Liver (tissue), 9 donors: Measurements from ENCODE around the gene TERB1. TPM values are rescaled to one million over a fixed set of nuclear protein-coding genes. Genes with fewer than 3 reads are reported as not detected.

Experiments
- DNase-seq: peaks from one replicate; pipeline ENCODE4 v3.0.0-alpha.2; 2017; ENCODE audit warnings: low spot score
- H3K27ac ChIP-seq, 2 donors: one replicate each; pipeline ENCODE4 v1.7.0; 2013; ENCODE audit warnings: inconsistent platforms in 2 of 2, low read length in 2 of 2, control low read depth in 1 of 2, low read depth in 1 of 2, mild to moderate bottlenecking in 1 of 2
- H3K27me3 ChIP-seq, 4 donors: one replicate each; pipeline versions ENCODE4 v1.6.1 to v1.7.0; 2013; ENCODE audit warnings: low read length in 3 of 4, inconsistent platforms in 1 of 4, mild to moderate bottlenecking in 1 of 4, moderate library complexity in 1 of 4; ENCODE audit not compliant: control insufficient read depth in 4 of 4, insufficient read depth in 4 of 4
- H3K36me3 ChIP-seq, 4 donors: one replicate each; pipeline versions ENCODE4 v1.6.1 to v1.7.0; 2013; ENCODE audit warnings: low read length in 3 of 4, mild to moderate bottlenecking in 3 of 4, low read depth in 1 of 4, moderate library complexity in 1 of 4; ENCODE audit not compliant: control insufficient read depth in 4 of 4, insufficient read depth in 3 of 4
- H3K4me1 ChIP-seq, 4 donors: one replicate each; pipeline versions ENCODE4 v1.6.1 to v1.7.0; 2013; ENCODE audit warnings: low read length in 3 of 4, mild to moderate bottlenecking in 3 of 4, moderate library complexity in 1 of 4; ENCODE audit not compliant: control insufficient read depth in 4 of 4, insufficient read depth in 4 of 4
- H3K4me3 ChIP-seq, 3 donors: one replicate each; pipeline versions ENCODE4 v1.6.1 to v1.7.0; 2013; ENCODE audit warnings: low read length in 3 of 3, control low read depth in 1 of 3, low read depth in 1 of 3, mild to moderate bottlenecking in 1 of 3
- H3K9ac ChIP-seq, 2 donors: one replicate each; pipeline ENCODE4 v1.7.0; 2013; ENCODE audit warnings: low read length in 2 of 2, mild to moderate bottlenecking in 2 of 2, moderate library complexity in 2 of 2, control low read depth in 1 of 2, low read depth in 1 of 2
- H3K9me3 ChIP-seq, 4 donors: one replicate each; pipeline versions ENCODE4 v1.6.1 to v1.7.0; 2013; ENCODE audit warnings: low read length in 3 of 4; ENCODE audit not compliant: control insufficient read depth in 4 of 4
- EGR1 ChIP-seq, 2 donors: IDR thresholded peaks; 2 replicates each; pipeline ENCODE4 v1.6.1; 2016 to 2018; ENCODE audit warnings: antibody characterized with exemption in 2 of 2, low read depth in 2 of 2
- FOXA1 ChIP-seq: IDR thresholded peaks from 2 replicates; pipeline ENCODE4 v1.6.1; 2016; ENCODE audit warnings: antibody characterized with exemption
- FOXA2 ChIP-seq: IDR thresholded peaks from 2 replicates; pipeline ENCODE4 v1.6.1; 2016; ENCODE audit warnings: antibody characterized with exemption
- GABPA ChIP-seq, 2 donors: IDR thresholded peaks in 1 of 2; conservative IDR thresholded peaks in 1 of 2; 2 replicates each; pipeline ENCODE4 v1.6.1; 2016; ENCODE audit warnings: antibody characterized with exemption in 2 of 2, mild to moderate bottlenecking in 1 of 2, moderate library complexity in 1 of 2
- HNF4A ChIP-seq, 2 donors: conservative IDR thresholded peaks; 2 replicates each; pipeline ENCODE4 v1.6.1; 2016; ENCODE audit warnings: antibody characterized with exemption in 2 of 2, mild to moderate bottlenecking in 2 of 2
- HNF4G ChIP-seq: IDR thresholded peaks from 2 replicates; pipeline ENCODE4 v1.6.1; 2016; ENCODE audit warnings: antibody characterized with exemption
- JUND ChIP-seq, 2 donors: IDR thresholded peaks; 2 replicates each; pipeline ENCODE4 v1.6.1; 2016; ENCODE audit warnings: antibody characterized with exemption in 2 of 2
- NR2F2 ChIP-seq: IDR thresholded peaks from 2 replicates; pipeline ENCODE4 v1.6.1; 2016; ENCODE audit warnings: antibody characterized with exemption
- RAD21 ChIP-seq, 2 donors: IDR thresholded peaks; 2 replicates each; pipeline ENCODE4 v1.6.1; 2016; ENCODE audit warnings: antibody characterized with exemption in 2 of 2, mild to moderate bottlenecking in 2 of 2
- RXRA ChIP-seq, 2 donors: IDR thresholded peaks; 2 replicates each; pipeline ENCODE4 v1.6.1; 2017 to 2018; ENCODE audit warnings: antibody characterized with exemption in 2 of 2, mild to moderate bottlenecking in 1 of 2
- SP1 ChIP-seq: IDR thresholded peaks from 2 replicates; pipeline ENCODE4 v1.6.1; 2018; ENCODE audit warnings: antibody characterized with exemption, mild to moderate bottlenecking
- TAF1 ChIP-seq: conservative IDR thresholded peaks from 2 replicates; pipeline ENCODE4 v1.6.1; 2016; ENCODE audit warnings: antibody characterized with exemption, mild to moderate bottlenecking
- YY1 ChIP-seq: IDR thresholded peaks from 2 replicates; pipeline ENCODE4 v1.6.1; 2016; ENCODE audit warnings: antibody characterized with exemption, mild to moderate bottlenecking
- WGBS: extraction: QIAGEN DNeasy Blood & Tissue Kit; methylation state at CpG from one replicate; pipeline ENCODE4 v1.1.7; 2013; 5-methylcytosine and 5-hydroxymethylcytosine counted together
- polyA plus RNA-seq, 2 donors: library from polyadenylated mRNA; stranded (reverse) in 1 of 2; unstranded in 1 of 2; fragments of 200-250 nt in 1 of 2; fragments of >200 nt in 1 of 2; fragmentation: Nextera tagmentation in 1 of 2; extraction: Ambion mirVana in 1 of 2; gene quantifications; one replicate each; pipeline versions ENCODE4 v1.2.1 to v1.2.3, GENCODE V29; 2013 to 2015
- total RNA-seq, 2 donors: library from RNA; depleted of rRNA; stranded (reverse); fragments of >200 nt; gene quantifications; one replicate each; pipeline ENCODE4 v1.2.3, GENCODE V29; 2014
- TF ChIP-seq, protein P1 (sequence below): IDR thresholded peaks from 2 replicates; pipeline ENCODE4 v1.6.1; 2016; ENCODE audit warnings: antibody characterized with exemption
- TF ChIP-seq, protein P2 (sequence below): fragments of 150-350 bp; IDR thresholded peaks from 2 replicates; pipeline ENCODE4 v1.5.1; 2017; ENCODE audit warnings: improper control_type of control experiment, low read depth, low read length; ENCODE audit not compliant: missing input control
- TF ChIP-seq, protein P3 (sequence below): IDR thresholded peaks from 2 replicates; pipeline ENCODE4 v1.6.1; 2016; ENCODE audit warnings: antibody characterized with exemption
- donor health status: healthy.
- donor health status: healthy.
- donor health status: healthy.
- donor health status: healthy.
- donor health status: healthy.

TERB1 gene
- total and polyA plus RNA-seq, 4 donors = 0.08 to 0.17 TPM; not detected in 2

DNA sequence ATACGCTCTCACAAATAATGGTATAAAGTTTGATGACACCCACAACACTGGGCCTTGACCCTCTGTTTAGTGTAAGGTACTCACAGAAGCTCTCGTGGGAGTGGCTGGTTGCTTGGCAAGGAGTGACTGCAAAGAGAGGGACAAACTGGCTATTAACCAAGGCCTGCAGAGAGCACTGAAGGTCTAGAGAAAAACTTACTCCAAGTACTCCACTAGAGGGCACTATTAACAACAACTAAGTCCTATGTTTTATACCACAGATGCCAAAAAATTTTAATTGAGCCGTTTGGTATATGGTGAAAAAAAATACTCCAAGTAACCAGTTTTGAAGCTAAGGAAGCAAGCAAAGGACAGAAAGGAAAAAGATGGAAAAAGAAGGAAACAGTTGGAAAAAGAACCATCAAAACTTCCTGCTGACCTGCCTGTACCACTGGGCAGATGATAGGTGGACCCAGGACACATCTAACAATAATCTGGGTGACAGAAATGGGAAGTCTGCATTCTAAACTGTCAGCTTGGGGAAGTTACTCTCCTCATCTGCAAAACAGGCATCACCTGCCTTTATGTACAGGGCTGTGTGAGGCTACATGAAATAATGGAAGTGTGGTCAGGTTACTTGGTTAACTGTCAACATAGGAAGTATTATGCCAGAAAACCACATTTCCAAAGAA, 73.1 kb downstream of the TERB1 start:
- Histone ChIP-seq H3K4me1 (no peaks in the 10 kb centered on the region), H3K4me3 (no peak overlapping the region), H3K9me3 (no peaks in the 10 kb centered on the region), H3K36me3 (peaks cover 14 to 65% (median 48%) of the 10 kb centered on the region in 4 donors), H3K9ac (no peak overlapping the region), H3K27ac (no peak overlapping the region), H3K27me3 (no peaks in the 10 kb centered on the region)
- TF ChIP-seq JUND (IDR thresholded peaks at IDR 0.05) (no peak), FOXA1 (no peak), RXRA (IDR thresholded peaks at IDR 0.05) (peak in 1 of 2 donors; percentile 5), GABPA (IDR thresholded peaks at IDR 0.05 in 1 of 2, conservative IDR thresholded peaks at IDR 0.05 in 1 of 2) (no peak), EGR1 (IDR thresholded peaks at IDR 0.05; ENCODE audit: low read depth in 2 of 2) (no peak), HNF4A (conservative IDR thresholded peaks at IDR 0.05) (no peak), NR2F2 (no peak), YY1 (no peak), HNF4G (no peak), FOXA2 (no peak), RAD21 (IDR thresholded peaks at IDR 0.05) (peak; percentile 75 to 82)
- TF ChIP-seq, protein P1, sequence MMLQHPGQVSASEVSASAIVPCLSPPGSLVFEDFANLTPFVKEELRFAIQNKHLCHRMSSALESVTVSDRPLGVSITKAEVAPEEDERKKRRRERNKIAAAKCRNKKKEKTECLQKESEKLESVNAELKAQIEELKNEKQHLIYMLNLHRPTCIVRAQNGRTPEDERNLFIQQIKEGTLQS = no peak
- TF ChIP-seq, protein P2, sequence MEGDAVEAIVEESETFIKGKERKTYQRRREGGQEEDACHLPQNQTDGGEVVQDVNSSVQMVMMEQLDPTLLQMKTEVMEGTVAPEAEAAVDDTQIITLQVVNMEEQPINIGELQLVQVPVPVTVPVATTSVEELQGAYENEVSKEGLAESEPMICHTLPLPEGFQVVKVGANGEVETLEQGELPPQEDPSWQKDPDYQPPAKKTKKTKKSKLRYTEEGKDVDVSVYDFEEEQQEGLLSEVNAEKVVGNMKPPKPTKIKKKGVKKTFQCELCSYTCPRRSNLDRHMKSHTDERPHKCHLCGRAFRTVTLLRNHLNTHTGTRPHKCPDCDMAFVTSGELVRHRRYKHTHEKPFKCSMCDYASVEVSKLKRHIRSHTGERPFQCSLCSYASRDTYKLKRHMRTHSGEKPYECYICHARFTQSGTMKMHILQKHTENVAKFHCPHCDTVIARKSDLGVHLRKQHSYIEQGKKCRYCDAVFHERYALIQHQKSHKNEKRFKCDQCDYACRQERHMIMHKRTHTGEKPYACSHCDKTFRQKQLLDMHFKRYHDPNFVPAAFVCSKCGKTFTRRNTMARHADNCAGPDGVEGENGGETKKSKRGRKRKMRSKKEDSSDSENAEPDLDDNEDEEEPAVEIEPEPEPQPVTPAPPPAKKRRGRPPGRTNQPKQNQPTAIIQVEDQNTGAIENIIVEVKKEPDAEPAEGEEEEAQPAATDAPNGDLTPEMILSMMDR = peak; percentile 65
- 29% methylated on average over 3 of the region's 3 CpGs for WGBS
- DNase-seq = no peak

DNA sequence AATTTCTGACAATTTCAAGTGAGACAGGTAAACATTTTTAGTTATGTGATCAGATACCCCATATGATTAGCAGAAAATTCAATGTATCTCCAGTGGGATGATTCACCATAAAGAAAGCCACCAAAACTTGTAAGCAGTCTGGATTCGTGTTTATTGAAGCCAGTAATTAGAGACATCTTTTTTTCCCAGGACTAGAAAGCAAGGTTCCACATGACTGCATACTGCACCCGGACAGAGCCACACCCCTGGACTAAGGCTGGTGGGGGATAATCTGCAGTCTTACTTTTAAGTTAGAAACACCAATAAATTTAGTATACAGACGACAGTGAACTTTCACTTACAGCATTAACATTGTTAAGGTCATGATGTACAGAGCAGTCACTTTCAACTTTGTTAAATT, 80.6 kb downstream of the TERB1 start:
- peaks cover 2 to 34% (median 27%) of the 10 kb centered on the region in 4 donors for H3K36me3 ChIP-seq
- H3K4me3 ChIP-seq = no peak overlapping the region
- WGBS = 86% methylated on average over 3 of the region's 3 CpGs
- H3K9me3 ChIP-seq = no peaks in the 10 kb centered on the region
- no peak overlapping the region for H3K9ac ChIP-seq
- DNase-seq = no peak
- H3K4me1 ChIP-seq = no peaks in the 10 kb centered on the region
- TF ChIP-seq, protein P1 = no peak
- TF ChIP-seq, protein P2 = no peak
- TF ChIP-seq, protein P3, sequence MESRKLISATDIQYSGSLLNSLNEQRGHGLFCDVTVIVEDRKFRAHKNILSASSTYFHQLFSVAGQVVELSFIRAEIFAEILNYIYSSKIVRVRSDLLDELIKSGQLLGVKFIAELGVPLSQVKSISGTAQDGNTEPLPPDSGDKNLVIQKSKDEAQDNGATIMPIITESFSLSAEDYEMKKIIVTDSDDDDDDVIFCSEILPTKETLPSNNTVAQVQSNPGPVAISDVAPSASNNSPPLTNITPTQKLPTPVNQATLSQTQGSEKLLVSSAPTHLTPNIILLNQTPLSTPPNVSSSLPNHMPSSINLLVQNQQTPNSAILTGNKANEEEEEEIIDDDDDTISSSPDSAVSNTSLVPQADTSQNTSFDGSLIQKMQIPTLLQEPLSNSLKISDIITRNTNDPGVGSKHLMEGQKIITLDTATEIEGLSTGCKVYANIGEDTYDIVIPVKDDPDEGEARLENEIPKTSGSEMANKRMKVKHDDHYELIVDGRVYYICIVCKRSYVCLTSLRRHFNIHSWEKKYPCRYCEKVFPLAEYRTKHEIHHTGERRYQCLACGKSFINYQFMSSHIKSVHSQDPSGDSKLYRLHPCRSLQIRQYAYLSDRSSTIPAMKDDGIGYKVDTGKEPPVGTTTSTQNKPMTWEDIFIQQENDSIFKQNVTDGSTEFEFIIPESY = no peak
- TF ChIP-seq SP1 (no peak), RAD21 (IDR thresholded peaks at IDR 0.05) (no peak), RXRA (IDR thresholded peaks at IDR 0.05) (no peak), TAF1 (no peak)
- no peaks in the 10 kb centered on the region for H3K27me3 ChIP-seq
- H3K27ac ChIP-seq = no peak overlapping the region
